RWPE2 (cell line): Measurements from ENCODE around the gene THRA.

Experiments
- ATAC-seq: fragments of 200-7000 bp; cut with Tn5 transposase; 3 replicates; pipeline ENCODE4 v1.9.1; 2021; ENCODE audit warnings: low read depth
- DNase-seq: peaks from one replicate; pipeline ENCODE4 v3.0.0-alpha.2; 2020; ENCODE audit warnings: low spot score
- H3K27ac ChIP-seq: fragments of 450-650 bp; 2 replicates; pipeline ENCODE4 v1.5.1; 2017; ENCODE audit warnings: mild to moderate bottlenecking; ENCODE audit not compliant: poor library complexity, severe bottlenecking
- H3K27me3 ChIP-seq: fragments of 250-450 bp; sonication (Bioruptor Pico); 2 replicates; pipeline ENCODE4 v1.5.1; 2021; ENCODE audit warnings: mild to moderate bottlenecking, moderate library complexity; ENCODE audit not compliant: insufficient read depth, poor library complexity, severe bottlenecking
- H3K36me3 ChIP-seq: fragments of 250-450 bp; sonication (Bioruptor Pico); 2 replicates; pipeline ENCODE4 v1.5.1; 2020; ENCODE audit warnings: low read depth, mild to moderate bottlenecking, moderate library complexity
- H3K4me1 ChIP-seq: fragments of 250-450 bp; sonication (Bioruptor Pico); 2 replicates; pipeline ENCODE4 v1.5.1; 2021; ENCODE audit warnings: mild to moderate bottlenecking, moderate library complexity; ENCODE audit not compliant: insufficient read depth, poor library complexity, severe bottlenecking
- H3K4me3 ChIP-seq: fragments of 250-450 bp; sonication (Bioruptor Pico); 2 replicates; pipeline ENCODE4 v1.5.1; 2021; ENCODE audit warnings: mild to moderate bottlenecking, moderate library complexity; ENCODE audit not compliant: severe bottlenecking
- H3K9me3 ChIP-seq: fragments of 250-450 bp; sonication (Bioruptor Pico); 2 replicates; pipeline ENCODE4 v1.5.1; 2021; ENCODE audit warnings: mild to moderate bottlenecking, moderate library complexity; ENCODE audit not compliant: severe bottlenecking
- TF ChIP-seq, protein P1 (sequence below): fragments of 450-650 bp; IDR thresholded peaks from one replicate; pipeline ENCODE4 v1.5.1; 2017; ENCODE audit warnings: mild to moderate bottlenecking, moderate library complexity; ENCODE audit not compliant: poor library complexity, severe bottlenecking

Gene THRA

DNA sequence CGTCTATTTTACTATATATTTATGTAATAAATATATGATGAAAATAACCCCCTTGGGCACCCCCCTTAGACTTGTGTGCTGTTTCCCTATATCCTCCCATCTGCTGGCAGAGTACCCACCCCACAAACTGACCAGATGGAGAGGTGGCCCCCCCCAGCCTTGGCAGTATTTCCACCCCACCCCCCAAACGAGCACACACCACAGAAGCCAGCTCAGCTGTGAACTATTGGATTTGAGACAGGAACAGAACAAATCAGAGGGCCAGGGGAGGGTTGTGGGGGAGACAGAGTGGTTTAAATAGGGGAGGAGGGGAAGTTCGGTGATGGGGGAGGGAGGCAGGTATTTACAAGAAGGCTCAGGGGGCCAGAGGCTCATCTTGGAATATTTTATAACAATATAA lies 29.8 kb downstream of the THRA start:
- no peak overlapping the region for H3K27ac ChIP-seq
- TF ChIP-seq, protein P1, sequence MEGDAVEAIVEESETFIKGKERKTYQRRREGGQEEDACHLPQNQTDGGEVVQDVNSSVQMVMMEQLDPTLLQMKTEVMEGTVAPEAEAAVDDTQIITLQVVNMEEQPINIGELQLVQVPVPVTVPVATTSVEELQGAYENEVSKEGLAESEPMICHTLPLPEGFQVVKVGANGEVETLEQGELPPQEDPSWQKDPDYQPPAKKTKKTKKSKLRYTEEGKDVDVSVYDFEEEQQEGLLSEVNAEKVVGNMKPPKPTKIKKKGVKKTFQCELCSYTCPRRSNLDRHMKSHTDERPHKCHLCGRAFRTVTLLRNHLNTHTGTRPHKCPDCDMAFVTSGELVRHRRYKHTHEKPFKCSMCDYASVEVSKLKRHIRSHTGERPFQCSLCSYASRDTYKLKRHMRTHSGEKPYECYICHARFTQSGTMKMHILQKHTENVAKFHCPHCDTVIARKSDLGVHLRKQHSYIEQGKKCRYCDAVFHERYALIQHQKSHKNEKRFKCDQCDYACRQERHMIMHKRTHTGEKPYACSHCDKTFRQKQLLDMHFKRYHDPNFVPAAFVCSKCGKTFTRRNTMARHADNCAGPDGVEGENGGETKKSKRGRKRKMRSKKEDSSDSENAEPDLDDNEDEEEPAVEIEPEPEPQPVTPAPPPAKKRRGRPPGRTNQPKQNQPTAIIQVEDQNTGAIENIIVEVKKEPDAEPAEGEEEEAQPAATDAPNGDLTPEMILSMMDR: no peak
- ATAC-seq (no peak), DNase-seq (no peak)
- H3K4me1 ChIP-seq: no peaks in the 10 kb centered on the region
- no peaks in the 10 kb centered on the region for H3K27me3 ChIP-seq
- no peak overlapping the region for H3K4me3 ChIP-seq
- H3K36me3 ChIP-seq: peaks cover 50% of the 10 kb centered on the region
- no peaks in the 10 kb centered on the region for H3K9me3 ChIP-seq

DNA sequence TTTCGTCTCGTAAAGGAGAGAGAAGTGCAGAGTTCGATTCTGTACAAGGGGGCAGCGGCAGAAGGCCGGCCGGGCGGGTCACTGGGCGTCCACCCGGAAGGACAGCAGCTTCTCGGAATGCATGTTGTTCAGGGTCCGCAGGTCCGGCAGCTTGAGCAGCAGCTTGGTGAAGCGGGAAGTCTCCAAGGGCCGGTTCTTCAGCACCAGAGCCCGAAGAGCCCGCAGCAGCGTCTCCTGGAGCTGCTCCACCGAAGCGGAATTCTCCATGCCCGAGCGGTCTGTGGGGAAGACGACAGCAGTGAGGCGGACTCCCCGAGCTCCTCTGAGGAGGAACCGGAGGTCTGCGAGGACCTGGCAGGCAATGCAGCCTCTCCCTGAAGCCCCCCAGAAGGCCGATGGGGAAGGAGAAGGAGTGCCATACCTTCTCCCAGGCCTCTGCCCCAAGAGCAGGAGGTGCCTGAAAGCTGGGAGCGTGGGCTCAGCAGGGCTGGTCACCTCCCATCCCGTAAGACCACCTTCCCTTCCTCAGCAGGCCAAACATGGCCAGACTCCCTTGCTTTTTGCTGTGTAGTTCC lies 30.3 kb downstream of the THRA start:
- Histone ChIP-seq H3K36me3 (peaks cover 55% of the 10 kb centered on the region), H3K27me3 (no peaks in the 10 kb centered on the region), H3K27ac (no peak overlapping the region), H3K4me3 (no peak overlapping the region), H3K9me3 (no peaks in the 10 kb centered on the region), H3K4me1 (peaks cover 4% of the 10 kb centered on the region)
- DNase-seq: no peak
- TF ChIP-seq, protein P1: no peak
- no peak for ATAC-seq

DNA sequence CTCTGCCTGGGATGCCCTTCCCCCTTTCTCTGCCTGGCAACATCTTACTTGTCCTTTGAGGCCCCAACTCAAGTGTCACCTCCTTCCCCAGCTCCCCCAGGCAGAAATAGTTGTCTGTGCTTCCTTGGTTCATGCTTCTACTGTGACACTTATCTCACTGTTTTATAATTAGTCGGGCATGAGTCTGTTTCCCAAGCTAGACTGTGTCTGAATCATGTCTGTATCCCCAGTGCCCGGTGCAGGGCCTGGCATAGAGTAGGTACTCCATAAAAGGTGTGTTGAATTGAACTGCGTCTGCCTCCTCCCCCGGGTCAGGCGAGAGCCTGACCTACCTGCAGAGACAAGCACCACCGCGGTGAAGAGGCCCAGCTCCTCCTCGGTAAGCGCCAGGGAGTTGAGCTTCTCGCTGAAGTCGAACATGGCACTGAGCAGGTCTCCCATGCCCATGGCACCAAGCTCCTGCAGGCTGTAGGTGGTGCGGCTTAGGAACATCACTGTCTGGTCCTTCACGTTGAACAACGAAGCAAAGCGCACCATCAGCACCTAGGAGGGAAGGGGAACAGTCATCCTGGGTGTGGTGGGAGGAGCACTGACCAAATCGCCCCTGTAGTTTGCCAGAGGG lies 30.9 kb downstream of the THRA start:
- Histone ChIP-seq H3K9me3 (no peaks in the 10 kb centered on the region), H3K4me3 (no peak overlapping the region), H3K27me3 (no peaks in the 10 kb centered on the region), H3K4me1 (peaks cover 10% of the 10 kb centered on the region), H3K36me3 (peaks cover 61% of the 10 kb centered on the region), H3K27ac (no peak overlapping the region)
- TF ChIP-seq, protein P1: no peak
- no peak for ATAC-seq
- DNase-seq: no peak

DNA sequence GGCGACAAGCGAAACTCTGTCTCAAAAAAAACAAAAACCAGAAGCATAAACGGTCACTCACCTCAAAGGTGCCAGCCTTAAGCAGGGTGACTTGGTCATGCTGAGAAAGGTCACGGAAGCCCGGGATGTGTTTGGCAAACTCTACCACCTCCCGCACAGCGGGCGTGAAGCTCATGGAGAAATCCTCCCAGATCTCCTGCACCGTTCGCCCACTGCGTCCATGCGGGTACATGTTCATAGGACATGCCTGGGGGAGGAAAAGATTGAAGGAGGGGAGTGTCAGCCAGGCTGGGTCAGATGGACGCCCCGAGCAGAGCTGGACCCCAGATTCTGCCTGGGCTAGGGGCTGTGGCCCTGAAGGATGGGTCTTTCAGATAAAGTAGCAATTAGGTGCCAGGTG lies 32.1 kb downstream of the THRA start:
- DNase-seq (no peak), ATAC-seq (no peak)

More for the DNA sequence above, 32.1 kb downstream of the THRA start:
- H3K4me3 ChIP-seq: no peak overlapping the region
- TF ChIP-seq, protein P1: no peak
- H3K4me1 ChIP-seq: peaks cover 11% of the 10 kb centered on the region
- no peaks in the 10 kb centered on the region for H3K9me3 ChIP-seq
- H3K27me3 ChIP-seq: no peaks in the 10 kb centered on the region
- H3K27ac ChIP-seq: no peak overlapping the region
- H3K36me3 ChIP-seq: peaks cover 62% of the 10 kb centered on the region
